ENCODE measurements around the gene OGFOD3. TPM values are rescaled to one million over a fixed set of nuclear protein-coding genes. Genes with fewer than 3 reads are reported as not detected.

OGFOD3 gene
- total and polyA plus RNA-seq, 2 donors from 2014 or later = 27.8 to 36.1 TPM

GRCh38 chr17:82386881-82387704 is 31.3 kb downstream of the OGFOD3 start:
- Histone ChIP-seq H3K9ac (ENCODE audit: low read length in 3 of 3) (no peak overlapping the region), H3K9me3 (ENCODE audit: control insufficient read depth in 2 of 3, insufficient read depth in 1 of 3, low read length in 3 of 3) (no peaks in the 10 kb centered on the region), H3K36me3 (ENCODE audit: control insufficient read depth in 2 of 3, insufficient read depth in 3 of 3, low read length in 3 of 3) (no peaks in the 10 kb centered on the region), H3K4me3 (ENCODE audit: low read length in 3 of 3) (no peak overlapping the region), H3K4me1 (ENCODE audit: control insufficient read depth in 2 of 3, insufficient read depth in 2 of 3, low read depth in 1 of 3, low read length in 3 of 3) (peaks cover 0 to 9% (median 0%) of the 10 kb centered on the region in 3 donors), H3K27me3 (ENCODE audit: control insufficient read depth, insufficient read depth, low read length) (no peaks in the 10 kb centered on the region), H3K27ac (ENCODE audit: low read depth in 2 of 2, low read length in 2 of 2) (no peak overlapping the region)
- FAIRE-seq (no peak), DNase-seq (peak in 1 of 5 donors; percentile 71)
- intact Hi-C loops (cut with DNase I) = no loop called here
- no peak for TF ChIP-seq CTCF (IDR thresholded peaks at IDR 0.05; ENCODE audit: borderline replicate concordance, extremely low read depth, insufficient read depth)

DNA sequence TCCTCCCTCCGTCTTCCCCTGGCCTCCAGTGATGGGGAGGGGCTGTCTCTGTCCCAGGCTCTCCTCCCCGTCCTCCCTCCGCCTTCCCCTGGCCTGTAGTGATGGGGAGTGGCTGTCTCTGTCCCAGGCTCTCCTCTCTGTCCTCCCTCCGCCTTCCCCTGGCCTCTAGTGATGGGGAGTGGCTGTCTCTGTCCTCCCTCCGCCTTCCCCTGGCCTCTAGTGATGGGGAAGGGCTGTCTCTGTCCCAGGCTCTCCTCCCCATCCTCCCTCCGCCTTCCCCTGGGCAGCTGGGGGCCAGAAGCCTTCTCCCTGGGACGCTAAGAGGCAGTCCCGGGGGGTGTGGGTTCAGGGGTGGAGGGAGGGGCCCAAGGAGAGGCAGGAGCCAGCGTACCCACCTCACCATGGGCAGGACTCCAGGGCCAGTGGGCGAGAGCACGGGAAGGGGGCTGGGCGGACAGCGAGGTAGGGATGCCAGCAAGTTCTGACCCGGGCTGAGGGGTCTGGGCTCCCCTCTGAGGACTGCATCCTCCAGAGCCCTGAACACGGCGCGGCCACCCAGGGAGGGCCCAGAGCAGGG is 32.0 kb downstream of the OGFOD3 start:
- Histone ChIP-seq H3K9ac (ENCODE audit: low read length in 3 of 3) (no peak overlapping the region), H3K4me3 (ENCODE audit: low read length in 3 of 3) (no peak overlapping the region), H3K9me3 (ENCODE audit: control insufficient read depth in 2 of 3, insufficient read depth in 1 of 3, low read length in 3 of 3) (no peaks in the 10 kb centered on the region), H3K27me3 (ENCODE audit: control insufficient read depth, insufficient read depth, low read length) (no peaks in the 10 kb centered on the region), H3K36me3 (ENCODE audit: control insufficient read depth in 2 of 3, insufficient read depth in 3 of 3, low read length in 3 of 3) (no peaks in the 10 kb centered on the region), H3K27ac (ENCODE audit: low read depth in 2 of 2, low read length in 2 of 2) (no peak overlapping the region), H3K4me1 (ENCODE audit: control insufficient read depth in 2 of 3, insufficient read depth in 2 of 3, low read depth in 1 of 3, low read length in 3 of 3) (peaks cover 0 to 9% (median 0%) of the 10 kb centered on the region in 3 donors)
- intact Hi-C loops (cut with DNase I) = no loop called here
- no peak for TF ChIP-seq CTCF (IDR thresholded peaks at IDR 0.05; ENCODE audit: borderline replicate concordance, extremely low read depth, insufficient read depth)
- FAIRE-seq (no peak), DNase-seq (peak in 2 of 5 donors; percentile 62 to 77)

DNA sequence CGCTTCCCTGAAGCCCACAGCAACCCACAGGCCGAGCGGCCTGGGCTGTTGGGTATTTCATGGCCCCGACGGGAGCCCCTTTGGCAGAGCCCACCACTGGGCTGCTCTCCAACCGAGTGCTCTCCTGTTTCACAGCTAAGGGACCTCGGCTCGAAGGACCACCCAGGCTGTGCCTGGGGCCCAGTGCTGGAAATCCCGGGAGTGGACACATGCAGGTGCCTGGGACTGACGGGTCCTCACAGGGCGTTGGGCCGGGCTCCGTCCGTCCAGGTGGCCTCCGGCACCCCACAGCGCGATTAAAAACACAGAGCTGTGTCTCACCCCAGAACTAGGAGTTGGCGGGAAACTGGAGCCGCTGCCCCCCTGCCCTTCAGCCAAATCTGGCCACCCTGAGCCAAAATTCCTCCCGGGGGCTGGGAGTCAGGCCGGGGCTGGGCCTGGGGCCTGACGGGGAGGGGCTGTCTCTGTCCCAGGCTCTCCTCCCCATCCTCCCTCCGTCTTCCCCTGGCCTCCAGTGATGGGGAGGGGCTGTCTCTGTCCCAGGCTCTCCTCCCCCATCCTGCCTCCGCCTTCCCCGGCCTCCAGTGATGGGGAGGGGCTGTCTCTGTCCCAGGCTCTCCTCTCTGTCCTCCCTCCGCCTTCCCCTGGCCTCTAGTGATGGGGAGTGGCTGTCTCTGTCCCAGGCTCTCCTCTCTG is 32.7 kb downstream of the OGFOD3 start:
- no peak for FAIRE-seq
- no peak overlapping the region for H3K9ac ChIP-seq (ENCODE audit: low read length in 3 of 3)
- TF ChIP-seq CTCF (IDR thresholded peaks at IDR 0.05; ENCODE audit: borderline replicate concordance, extremely low read depth, insufficient read depth) = no peak
- peak in 3 of 5 donors; percentile 50 to 68 (median 55) for DNase-seq
- peaks cover 0 to 9% (median 0%) of the 10 kb centered on the region in 3 donors for H3K4me1 ChIP-seq (ENCODE audit: control insufficient read depth in 2 of 3, insufficient read depth in 2 of 3, low read depth in 1 of 3, low read length in 3 of 3)
- intact Hi-C loops (cut with DNase I) = no loop called here
- no peak overlapping the region for H3K4me3 ChIP-seq (ENCODE audit: low read length in 3 of 3)
- H3K27me3 ChIP-seq (ENCODE audit: control insufficient read depth, insufficient read depth, low read length) = no peaks in the 10 kb centered on the region
- no peak overlapping the region for H3K27ac ChIP-seq (ENCODE audit: low read depth in 2 of 2, low read length in 2 of 2)
- H3K9me3 ChIP-seq (ENCODE audit: control insufficient read depth in 2 of 3, insufficient read depth in 1 of 3, low read length in 3 of 3) = no peaks in the 10 kb centered on the region
- H3K36me3 ChIP-seq (ENCODE audit: control insufficient read depth in 2 of 3, insufficient read depth in 3 of 3, low read length in 3 of 3) = no peaks in the 10 kb centered on the region
